H1 (cell line): ENCODE measurements around the gene LCN2.

Experiments used
- CTCF ChIP-seq, 3 experiments: IDR thresholded peaks; 1 replicate in 2 of 3; 2 replicates in 1 of 3; pipeline versions ENCODE4 v1.5.1 to v1.6.1; 2011; ENCODE audit warnings: low read length in 3 of 3, mild to moderate bottlenecking in 3 of 3, inconsistent platforms in 2 of 3, low read depth in 1 of 3, moderate library complexity in 1 of 3; ENCODE audit not compliant: insufficient read depth in 1 of 3; ENCODE audit errors: control extremely low read depth in 1 of 3
- EZH2 ChIP-seq: fragments of 200-600 bp; sonication (generic); IDR thresholded peaks from 2 replicates; pipeline ENCODE4 v1.7.1; 2012; ENCODE audit warnings: low read depth, mild to moderate bottlenecking, moderate library complexity, low read length, inconsistent platforms; ENCODE audit not compliant: severe bottlenecking

GRCh38 chr9:128149001-128149701 lies at the start of gene LCN2:
- TF ChIP-seq CTCF (IDR thresholded peaks at IDR 0.05; ENCODE audit: control extremely low read depth in 1 of 3, insufficient read depth in 1 of 3, low read depth in 1 of 3, low read length in 3 of 3) (no peak), EZH2 (no peak)
